GM12878 (cell line): ENCODE data around the gene CATSPER3.

Experiments used
- CHD1 ChIP-seq: IDR thresholded peaks from 2 replicates; pipeline ENCODE4 v1.6.1; 2012; ENCODE audit warnings: low read depth, low read length, improper control_type of control experiment
- CHD2 ChIP-seq: IDR thresholded peaks from 2 replicates; pipeline ENCODE4 v1.6.1; 2011; ENCODE audit warnings: low read depth, low read length, improper control_type of control experiment, borderline replicate concordance
- CTCF ChIP-seq, 3 experiments: IDR thresholded peaks in 2 of 3; conservative IDR thresholded peaks in 1 of 3; 2 replicates each; pipeline ENCODE4 v1.5.1; 2011; ENCODE audit warnings: low read depth in 3 of 3, low read length in 3 of 3, mild to moderate bottlenecking in 3 of 3, control low read depth in 2 of 3, moderate library complexity in 2 of 3, inconsistent platforms in 1 of 3, mixed read lengths in 1 of 3; ENCODE audit not compliant: control insufficient read depth in 2 of 3, insufficient read depth in 1 of 3; ENCODE audit errors: extremely low read depth in 1 of 3
- FOXM1 ChIP-seq: IDR thresholded peaks from 2 replicates; pipeline ENCODE4 v1.6.1; 2012; ENCODE audit warnings: low read depth, mild to moderate bottlenecking, inconsistent platforms, low read length, moderate library complexity
- NRF1 ChIP-seq: conservative IDR thresholded peaks from 2 replicates; pipeline ENCODE4 v1.6.1; 2011; ENCODE audit warnings: mild to moderate bottlenecking, low read depth, low read length, improper control_type of control experiment
- SREBF2 ChIP-seq: IDR thresholded peaks from 2 replicates; pipeline ENCODE4 v1.6.1; 2012; ENCODE audit warnings: mild to moderate bottlenecking, low read length
- SRF ChIP-seq, 2 experiments: IDR thresholded peaks; 2 replicates each; pipeline ENCODE4 v1.6.1; 2011; ENCODE audit warnings: low read depth in 2 of 2, low read length in 2 of 2, mild to moderate bottlenecking in 1 of 2, moderate library complexity in 1 of 2
- USF2 ChIP-seq: IDR thresholded peaks from 2 replicates; pipeline ENCODE4 v1.6.1; 2011; ENCODE audit warnings: low read depth, low read length, improper control_type of control experiment, borderline replicate concordance

DNA sequence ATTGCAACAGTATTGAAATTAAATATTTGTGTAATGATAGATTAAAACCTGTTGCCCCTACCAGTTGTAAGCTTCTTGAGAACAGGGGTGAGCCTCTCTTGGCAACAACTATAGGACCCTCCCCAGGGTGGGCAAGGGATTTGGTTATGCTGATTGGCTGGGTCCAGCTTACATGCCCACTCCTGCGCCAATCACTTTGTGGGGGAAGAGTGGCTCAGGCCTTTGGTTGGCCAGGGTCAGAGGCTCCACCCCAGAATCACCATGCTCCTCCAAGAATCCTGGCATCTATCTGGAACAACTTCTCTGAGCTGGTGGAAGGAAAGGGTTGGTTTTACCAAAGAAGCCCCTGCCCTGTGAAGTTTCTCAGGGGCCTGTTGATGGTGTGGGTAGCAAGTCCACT is 74.9 kb downstream of the CATSPER3 start:
- TF ChIP-seq FOXM1 (no peak), CTCF (IDR thresholded peaks at IDR 0.05 in 2 of 3, conservative IDR thresholded peaks at IDR 0.05 in 1 of 3; ENCODE audit: control insufficient read depth in 2 of 3, extremely low read depth in 1 of 3, insufficient read depth in 1 of 3, low read depth in 3 of 3, low read length in 3 of 3) (no peak), CHD1 (no peak), SRF (IDR thresholded peaks at IDR 0.05; ENCODE audit: low read depth in 2 of 2, low read length in 2 of 2) (no peak), SREBF2 (no peak), NRF1 (no peak), USF2 (no peak), CHD2 (no peak)
